H1 (cell line): ENCODE results near the gene ADRB1. TPM values are rescaled to one million over a fixed set of nuclear protein-coding genes. Genes with fewer than 3 reads are reported as not detected.

Experiments used
- CTCF ChIA-PET: fragments of 300-600 bp; sonication (Branson Sonifier 250); formaldehyde crosslinking; loops from one replicate; lab custom pipeline; 2021; ENCODE audit not compliant: partially characterized antibody; lab: Charles Lee
- POLR2A ChIA-PET: fragments of 300-600 bp; sonication (Branson Sonifier 250); formaldehyde crosslinking; loops from one replicate; lab custom pipeline; 2021; ENCODE audit warnings: inconsistent platforms; ENCODE audit not compliant: partially characterized antibody; lab: Charles Lee
- DNase-seq, 2 experiments: peaks; one replicate each; pipeline versions ENCODE4 v3.0.0 to v3.0.0-alpha.2; 2010 to 2022; ENCODE audit warnings: low spot score in 2 of 2, low read depth in 1 of 2, mixed read lengths in 1 of 2
- FAIRE-seq: peaks from 2 replicates; lab custom pipeline; 2011; peaks lifted over from hg19 to GRCh38; lab: Jason Lieb, UNC
- H2AFZ ChIP-seq: 2 replicates; pipeline ENCODE4 v1.8.1; 2012; ENCODE audit warnings: low read length, inconsistent platforms
- H2AK5ac ChIP-seq: 2 replicates; pipeline ENCODE4 v1.6.1; 2013; ENCODE audit warnings: low read depth, low read length
- H2BK120ac ChIP-seq: replicated peaks from 2 replicates; pipeline ENCODE3; 2013; ENCODE audit warnings: low read depth, low read length, inconsistent platforms
- H2BK12ac ChIP-seq: 2 replicates; pipeline ENCODE4 v1.6.1; 2013; ENCODE audit warnings: low read depth, low read length
- H2BK15ac ChIP-seq: 2 replicates; pipeline ENCODE4 v1.6.1; 2013; ENCODE audit warnings: low read length
- H2BK20ac ChIP-seq: 2 replicates; pipeline ENCODE4 v1.6.1; 2013; ENCODE audit warnings: low read length
- H2BK5ac ChIP-seq: 2 replicates; pipeline ENCODE4 v1.6.1; 2013; ENCODE audit warnings: low read depth, low read length
- H3K14ac ChIP-seq: 2 replicates; pipeline ENCODE4 v1.6.1; 2013; ENCODE audit warnings: inconsistent platforms; ENCODE audit not compliant: insufficient read length
- H3K18ac ChIP-seq: 2 replicates; pipeline ENCODE4 v1.6.1; 2013; ENCODE audit warnings: low read length; ENCODE audit errors: extremely low read depth
- H3K23ac ChIP-seq: 2 replicates; pipeline ENCODE4 v1.6.1; 2013; ENCODE audit warnings: inconsistent platforms; ENCODE audit not compliant: insufficient read length
- H3K23me2 ChIP-seq: 2 replicates; pipeline ENCODE4 v1.6.1; 2013; ENCODE audit warnings: low read depth, low read length
- H3K27ac ChIP-seq: 2 replicates; pipeline ENCODE4 v1.6.1; 2011; ENCODE audit warnings: low read depth, low read length, inconsistent platforms
- H3K27me3 ChIP-seq, 4 experiments: replicated peaks in 1 of 4; 1 replicate in 1 of 4; 2 replicates in 3 of 4; pipeline versions ENCODE4 v1.6.1 to v1.8.1; 2011 to 2013; ENCODE audit warnings: low read length in 3 of 4, mild to moderate bottlenecking in 3 of 4, inconsistent platforms in 2 of 4, mixed read lengths in 2 of 4, moderate library complexity in 1 of 4; ENCODE audit not compliant: control insufficient read depth in 3 of 4, insufficient read depth in 3 of 4; ENCODE audit errors: extremely low read depth in 1 of 4
- H3K36me3 ChIP-seq, 4 experiments: 2 replicates each; pipeline versions ENCODE4 v1.6.1 to v1.8.1; 2011 to 2013; ENCODE audit warnings: mild to moderate bottlenecking in 4 of 4, low read length in 3 of 4, moderate library complexity in 2 of 4, control low read depth in 1 of 4, inconsistent platforms in 1 of 4; ENCODE audit not compliant: insufficient read depth in 4 of 4, control insufficient read depth in 2 of 4
- H3K4ac ChIP-seq: replicated peaks from 2 replicates; pipeline ENCODE3; 2013; ENCODE audit warnings: low read length, low read depth, mixed read lengths, inconsistent platforms; ENCODE audit not compliant: insufficient read length
- H3K4me1 ChIP-seq, 4 experiments: replicated peaks in 1 of 4; 1 replicate in 1 of 4; 2 replicates in 3 of 4; pipeline versions ENCODE4 v1.6.1 to v1.8.1; 2011 to 2013; ENCODE audit warnings: low read length in 3 of 4, inconsistent platforms in 2 of 4, mixed read lengths in 1 of 4; ENCODE audit not compliant: insufficient read depth in 4 of 4, control insufficient read depth in 3 of 4
- H3K4me2 ChIP-seq, 2 experiments: 2 replicates each; pipeline versions ENCODE4 v1.6.1 to v1.8.1; 2011 to 2013; ENCODE audit warnings: low read depth in 2 of 2, low read length in 2 of 2, control low read depth in 1 of 2, inconsistent platforms in 1 of 2, mild to moderate bottlenecking in 1 of 2; ENCODE audit not compliant: insufficient read depth in 1 of 2
- H3K4me3 ChIP-seq, 4 experiments: fragments of 200-600, 300-600 bp in 1 of 4; sonication (generic), shearing (Covaris generic), sonication (Bioruptor Twin) in 1 of 4; 2 replicates each; pipeline versions ENCODE4 v1.5.1 to v1.8.1; 2011 to 2016; ENCODE audit warnings: low read length in 4 of 4, low read depth in 3 of 4, control low read depth in 2 of 4, inconsistent platforms in 2 of 4, mild to moderate bottlenecking in 2 of 4, mixed read lengths in 1 of 4, moderate library complexity in 1 of 4; ENCODE audit not compliant: insufficient read depth in 2 of 4; ENCODE audit errors: extremely low read depth in 1 of 4
- H3K56ac ChIP-seq: replicated peaks from 2 replicates; pipeline ENCODE3; 2013; ENCODE audit warnings: low read depth, mild to moderate bottlenecking, mixed read lengths, low read length, inconsistent platforms; ENCODE audit not compliant: insufficient read length
- H3K79me1 ChIP-seq: 2 replicates; pipeline ENCODE4 v1.6.1; 2013; ENCODE audit warnings: low read depth, low read length, control low read depth
- H3K79me2 ChIP-seq, 2 experiments: 2 replicates each; pipeline versions ENCODE4 v1.6.1 to v1.8.1; 2012 to 2013; ENCODE audit warnings: low read length in 2 of 2, mild to moderate bottlenecking in 2 of 2, inconsistent platforms in 1 of 2; ENCODE audit not compliant: insufficient read depth in 2 of 2, control insufficient read depth in 1 of 2
- H3K9ac ChIP-seq, 4 experiments: replicated peaks in 1 of 4; 1 replicate in 1 of 4; 2 replicates in 3 of 4; pipeline versions ENCODE4 v1.6.1 to v1.8.1; 2011 to 2013; ENCODE audit warnings: low read depth in 3 of 4, low read length in 3 of 4, control low read depth in 2 of 4, mild to moderate bottlenecking in 2 of 4, moderate library complexity in 2 of 4, inconsistent platforms in 1 of 4; ENCODE audit errors: extremely low read depth in 1 of 4
- H3K9me3 ChIP-seq, 2 experiments: 2 replicates each; pipeline versions ENCODE4 v1.6.1 to v1.8.1; 2012 to 2013; ENCODE audit warnings: mild to moderate bottlenecking in 2 of 2, moderate library complexity in 2 of 2, control low read depth in 1 of 2, inconsistent platforms in 1 of 2, low read depth in 1 of 2, low read length in 1 of 2, mixed read lengths in 1 of 2; ENCODE audit not compliant: insufficient read depth in 2 of 2
- H4K20me1 ChIP-seq, 2 experiments: replicated peaks in 1 of 2; 2 replicates each; pipeline versions ENCODE3 to v1.8.1; 2011 to 2013; ENCODE audit warnings: inconsistent platforms in 2 of 2, low read length in 2 of 2, mild to moderate bottlenecking in 1 of 2; ENCODE audit not compliant: insufficient read depth in 2 of 2, control insufficient read depth in 1 of 2
- H4K5ac ChIP-seq: 2 replicates; pipeline ENCODE4 v1.6.1; 2013; ENCODE audit warnings: low read length, low read depth, mixed read lengths, inconsistent platforms; ENCODE audit not compliant: insufficient read length
- H4K8ac ChIP-seq: 2 replicates; pipeline ENCODE4 v1.8.0; 2013; ENCODE audit warnings: mild to moderate bottlenecking, moderate library complexity, low read length, inconsistent platforms; ENCODE audit not compliant: insufficient read depth; ENCODE audit errors: extremely low read depth
- H4K91ac ChIP-seq: replicated peaks from 2 replicates; pipeline ENCODE3; 2013; ENCODE audit warnings: low read length, mixed read lengths, inconsistent platforms; ENCODE audit not compliant: insufficient read length
- POU5F1 ChIP-seq: IDR thresholded peaks from 2 replicates; pipeline ENCODE4 v1.6.1; 2011; ENCODE audit warnings: low read depth, mild to moderate bottlenecking, low read length, moderate library complexity
- SUZ12 ChIP-seq: fragments of 200-600 bp; sonication (generic); IDR thresholded peaks from 2 replicates; pipeline ENCODE4 v1.6.1; 2012; ENCODE audit warnings: mild to moderate bottlenecking, inconsistent platforms, low read length, moderate library complexity, mixed read lengths
- polyA plus RNA-seq, 7 experiments: library from polyadenylated mRNA; depleted of rRNA in 3 of 7; stranded (reverse) in 5 of 7; unstranded in 2 of 7; fragments of >200 nt in 5 of 7; fragments of 200-250 nt in 2 of 7; gene quantifications; 1 replicate in 5 of 7; 2 replicates in 1 of 7; 4 replicates in 1 of 7; pipeline versions ENCODE4 v1.2.1 to v1.2.3, GENCODE V29; 2011 to 2013; ENCODE audit warnings: missing spikeins in 2 of 7, mixed read lengths in 2 of 7
- total RNA-seq: library from RNA; stranded (reverse); fragmentation: NEBNext Ultra II Directional; extraction: Animal tissue kit (Norgen Biotek cat#: 25700); gene quantifications from 2 replicates; pipeline ENCODE4 v1.2.1, GENCODE V29; 2021

ADRB1 gene
- total and polyA plus RNA-seq, 2 of the 8 experiments (the other 6 are each of a cell fraction or from before 2014, with no cell fraction given): 0.14 to 0.48 TPM

DNA sequence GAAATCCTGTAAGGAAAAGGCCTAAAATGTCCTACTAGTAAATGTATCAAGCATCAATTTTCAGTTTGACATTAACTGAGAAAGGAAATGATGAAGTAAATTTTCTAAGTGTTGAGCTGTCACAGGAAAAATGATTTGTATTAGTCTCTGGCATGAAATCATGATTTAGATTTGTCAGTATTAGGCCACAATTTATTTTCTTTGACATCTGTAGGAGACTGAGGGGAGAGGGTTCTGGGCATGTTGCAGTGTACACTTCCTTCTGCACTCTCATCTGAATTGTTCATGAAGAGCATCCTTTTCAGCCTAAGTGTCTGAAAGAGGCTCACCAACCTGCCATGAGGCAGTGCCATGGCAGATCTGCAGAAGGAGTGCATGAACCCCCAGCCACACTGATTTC lies 15.9 kb downstream of the ADRB1 start:
- no peak overlapping the region for H2BK5ac ChIP-seq
- H3K79me2 ChIP-seq: no peaks in the 10 kb centered on the region
- H3K36me3 ChIP-seq: no peaks in the 10 kb centered on the region
- no peak overlapping the region for H3K4me2 ChIP-seq
- no peaks in the 10 kb centered on the region for H3K9me3 ChIP-seq
- H2AK5ac ChIP-seq: no peak overlapping the region
- H2BK120ac ChIP-seq: no peak overlapping the region
- CTCF ChIA-PET: interaction anchor here (0.8 to 1.5 kb wide), 6 partner anchors 10 to 77 kb away, joined by 3 to 7 read pairs (median 4); no protein-coding TSS in a partner anchor
- peaks cover 0 to 4% (median 0%) of the 10 kb centered on the region in 4 experiments; a peak in 3 of 7 replicates for H3K4me1 ChIP-seq
- POLR2A ChIA-PET: no interaction called here
- H4K20me1 ChIP-seq: no peaks in the 10 kb centered on the region
- no peak overlapping the region for H4K8ac ChIP-seq
- H3K23ac ChIP-seq: no peak overlapping the region
- H3K23me2 ChIP-seq: no peaks in the 10 kb centered on the region
- H2BK20ac ChIP-seq: no peak overlapping the region
- no peak overlapping the region for H3K56ac ChIP-seq
- no peak overlapping the region for H3K27ac ChIP-seq
- no peaks in the 10 kb centered on the region for H3K79me1 ChIP-seq
- H2BK12ac ChIP-seq: no peak overlapping the region
- no peak overlapping the region for H3K14ac ChIP-seq
- H3K9ac ChIP-seq: no peak overlapping the region
- no peak overlapping the region for H2BK15ac ChIP-seq
- no peaks in the 10 kb centered on the region; a peak in 1 of 7 replicates for H3K27me3 ChIP-seq
- H3K18ac ChIP-seq: no peak overlapping the region
- 0 out of 2 replicates have a peak overlapping the region, but pooled peaks have one; percentile 36 for H2AFZ ChIP-seq
- H3K4me3 ChIP-seq: no peak overlapping the region
- H3K4ac ChIP-seq: no peak overlapping the region
- H4K91ac ChIP-seq: no peak overlapping the region
- no peak overlapping the region for H4K5ac ChIP-seq
- DNase-seq (no peak), FAIRE-seq (no peak)
- TF ChIP-seq SUZ12 (no peak), POU5F1 (no peak)
